HepG2 (cell line): ENCODE measurements around the gene DOCK10.

ENCODE experiments used
- CREM ChIP-seq, 2 experiments: sonication (generic) in 1 of 2; formaldehyde crosslinking in 1 of 2; IDR thresholded peaks; 2 replicates each; pipeline versions ENCODE4 v1.4.0 to v1.6.1; 2016 to 2020; ENCODE audit warnings: antibody characterized with exemption in 1 of 2, mild to moderate bottlenecking in 1 of 2, missing genetic modification reagents in 1 of 2
- MBD4 ChIP-seq: IDR thresholded peaks from 2 replicates; pipeline ENCODE4 v1.6.1; 2012; ENCODE audit warnings: low read length, inconsistent platforms, borderline replicate concordance
- MTA3 ChIP-seq: sonication (generic); formaldehyde crosslinking; IDR thresholded peaks from 2 replicates; pipeline ENCODE4 v1.4.0; 2020; ENCODE audit warnings: missing genetic modification reagents
- POLR2A ChIP-seq, 2 experiments: IDR thresholded peaks; 2 replicates each; pipeline ENCODE4 v1.6.1; 2011; ENCODE audit warnings: low read depth in 2 of 2, low read length in 2 of 2, mild to moderate bottlenecking in 1 of 2, moderate library complexity in 1 of 2; ENCODE audit not compliant: insufficient read depth in 1 of 2
- RAD21 ChIP-seq: fragments of 450-650 bp; formaldehyde crosslinking; IDR thresholded peaks from 2 replicates; pipeline ENCODE4 v1.5.0; 2020; ENCODE audit warnings: mild to moderate bottlenecking
- SMAD1 ChIP-seq: sonication (generic); formaldehyde crosslinking; IDR thresholded peaks from 2 replicates; pipeline ENCODE4 v1.4.0; 2020; ENCODE audit warnings: missing genetic modification reagents, low read depth, mild to moderate bottlenecking, borderline replicate concordance
- TAF1 ChIP-seq: sonication (generic); formaldehyde crosslinking; IDR thresholded peaks from 2 replicates; pipeline ENCODE4 v1.4.0; 2020; ENCODE audit warnings: missing genetic modification reagents
- ZNF274 ChIP-seq: sonication (generic); formaldehyde crosslinking; IDR thresholded peaks from 2 replicates; pipeline ENCODE4 v1.5.1; 2020; ENCODE audit warnings: mild to moderate bottlenecking, missing genetic modification reagents
- ZNF354B ChIP-seq: sonication (generic); formaldehyde crosslinking; IDR thresholded peaks from 2 replicates; pipeline ENCODE4 v1.8.0; 2022; ENCODE audit warnings: mild to moderate bottlenecking, missing genetic modification reagents
- TF ChIP-seq, protein P1 (sequence below): IDR thresholded peaks from 2 replicates; pipeline ENCODE4 v1.6.1; 2016; ENCODE audit warnings: missing compliant biosample characterization, missing genetic modification reagents, borderline replicate concordance
- TF ChIP-seq, protein P2 (sequence below): sonication (generic); formaldehyde crosslinking; IDR thresholded peaks from 2 replicates; pipeline ENCODE4 v1.4.0; 2020; ENCODE audit warnings: missing genetic modification reagents, mild to moderate bottlenecking, borderline replicate concordance

DNA sequence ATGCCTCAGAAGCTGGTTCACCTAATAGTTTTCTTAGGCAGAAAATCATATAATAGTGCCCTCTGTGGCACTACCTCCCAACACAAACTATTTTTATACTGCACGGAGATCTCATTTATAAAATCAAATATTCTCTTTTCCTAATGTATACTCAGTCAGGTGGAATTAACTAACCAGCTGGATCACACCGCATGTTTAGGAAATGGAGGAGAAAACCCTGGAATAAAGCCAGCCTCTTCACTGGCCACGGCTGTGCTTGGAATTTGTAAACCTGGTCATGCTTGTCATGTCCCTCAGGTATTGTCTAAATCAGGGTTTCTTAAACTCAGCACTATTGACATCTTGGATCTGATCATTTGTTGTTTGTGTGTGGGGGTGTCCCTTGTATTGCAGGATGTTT is 85.6 kb downstream of the DOCK10 start:
- TF ChIP-seq RAD21 (CRISPR knock-in tag), result no peak
- no peak for TF ChIP-seq POLR2A (IDR thresholded peaks at IDR 0.05; ENCODE audit: insufficient read depth in 1 of 2, low read depth in 2 of 2, low read length in 2 of 2)
- no peak for TF ChIP-seq MTA3
- TF ChIP-seq, protein P1, sequence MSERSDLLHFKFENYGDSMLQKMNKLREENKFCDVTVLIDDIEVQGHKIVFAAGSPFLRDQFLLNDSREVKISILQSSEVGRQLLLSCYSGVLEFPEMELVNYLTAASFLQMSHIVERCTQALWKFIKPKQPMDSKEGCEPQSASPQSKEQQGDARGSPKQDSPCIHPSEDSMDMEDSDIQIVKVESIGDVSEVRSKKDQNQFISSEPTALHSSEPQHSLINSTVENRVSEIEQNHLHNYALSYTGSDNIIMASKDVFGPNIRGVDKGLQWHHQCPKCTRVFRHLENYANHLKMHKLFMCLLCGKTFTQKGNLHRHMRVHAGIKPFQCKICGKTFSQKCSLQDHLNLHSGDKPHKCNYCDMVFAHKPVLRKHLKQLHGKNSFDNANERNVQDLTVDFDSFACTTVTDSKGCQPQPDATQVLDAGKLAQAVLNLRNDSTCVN, result no peak
- TF ChIP-seq CREM (IDR thresholded peaks at IDR 0.05), result no peak
- TF ChIP-seq CREM (CRISPR knock-in tag; IDR thresholded peaks at IDR 0.05), result no peak
- TF ChIP-seq TAF1 (CRISPR knock-in tag), result no peak
- TF ChIP-seq, protein P2, sequence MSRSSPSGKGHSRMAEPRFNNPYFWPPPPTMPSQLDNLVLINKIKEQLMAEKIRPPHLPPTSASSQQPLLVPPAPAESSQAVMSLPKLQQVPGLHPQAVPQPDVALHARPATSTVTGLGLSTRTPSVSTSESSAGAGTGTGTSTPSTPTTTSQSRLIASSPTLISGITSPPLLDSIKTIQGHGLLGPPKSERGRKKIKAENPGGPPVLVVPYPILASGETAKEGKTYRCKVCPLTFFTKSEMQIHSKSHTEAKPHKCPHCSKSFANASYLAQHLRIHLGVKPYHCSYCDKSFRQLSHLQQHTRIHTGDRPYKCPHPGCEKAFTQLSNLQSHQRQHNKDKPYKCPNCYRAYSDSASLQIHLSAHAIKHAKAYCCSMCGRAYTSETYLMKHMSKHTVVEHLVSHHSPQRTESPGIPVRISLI (CRISPR knock-in tag), result no peak
- no peak for TF ChIP-seq SMAD1 (CRISPR knock-in tag)
- no peak for TF ChIP-seq ZNF354B (CRISPR knock-in tag)
- TF ChIP-seq MBD4, result no peak
- no peak for TF ChIP-seq ZNF274 (CRISPR knock-in tag)
